RPMI7951 (cell line): Measurements from ENCODE around the gene LOC101059915.
A peak's percentile ranks its signal among the peaks of the same experiment; 100 is the strongest.

Source experiments
- DNase-seq: peaks from one replicate; pipeline ENCODE4 v3.0.0-alpha.2; 2012; ENCODE audit warnings: low read depth

Gene LOC101059915

DNA sequence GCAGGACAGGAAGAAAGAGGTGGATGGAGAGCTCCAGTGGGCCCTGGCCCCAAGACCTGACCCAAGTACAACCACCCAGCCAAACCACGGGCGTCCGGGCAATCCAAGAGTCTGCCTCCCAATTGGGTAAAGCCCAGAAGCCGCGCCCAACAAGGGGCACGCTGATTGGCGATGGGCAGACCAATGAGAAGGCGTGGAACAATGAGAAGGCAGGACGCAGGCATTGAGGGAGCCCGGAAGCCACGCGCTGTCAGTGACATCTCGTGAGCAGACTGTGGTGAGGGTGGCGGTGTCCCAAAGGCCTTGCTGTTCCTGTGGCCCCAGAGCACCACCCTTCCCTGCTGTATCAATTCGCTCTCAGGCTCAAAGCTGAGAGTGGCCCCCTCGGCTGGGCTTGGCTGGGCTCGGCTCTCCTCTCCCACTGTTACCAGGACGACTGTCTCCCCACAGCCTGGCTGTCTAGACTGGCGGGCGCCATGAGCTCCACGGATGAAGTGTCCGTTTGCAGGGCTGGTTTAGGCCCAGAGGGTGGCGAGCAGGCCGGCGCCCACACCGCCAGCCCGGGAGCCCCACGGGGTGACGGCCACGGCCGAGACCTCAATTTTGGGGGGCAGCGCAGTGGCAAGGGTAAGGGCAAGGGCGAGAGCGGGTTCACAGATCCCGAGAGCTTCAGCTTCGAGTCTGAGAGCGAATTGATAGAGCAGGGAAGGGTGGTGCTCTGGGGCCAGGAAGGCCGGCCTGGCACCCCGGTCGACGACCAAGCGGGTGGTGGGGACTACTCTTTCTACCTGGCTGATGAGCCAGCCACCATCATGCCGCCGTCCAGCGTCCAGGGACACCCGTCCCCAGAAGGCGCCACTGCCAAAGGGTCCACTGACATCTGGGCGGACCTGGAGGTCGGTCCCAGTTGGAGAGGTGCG is at the start of gene LOC101059915:
Gene LOC101059915 (plus strand): TSS at position 219 of the 920 bp plus-strand sequence.
- no peak for DNase-seq

GRCh38 chrX:71617742-71618141 is 49.6 kb upstream of the LOC101059915 start:
- no peak for DNase-seq

GRCh38 chrX:71618303-71618721 is 49.0 kb upstream of the LOC101059915 start, which contains the start of gene CXCR3:
CXCR3 (minus strand) TSS chrX:71618511; CDS start chrX:71618449, 62 bp downstream.
- peak; percentile 71 for DNase-seq

- no peak for DNase-seq
These were observed 48.6 kb upstream of the LOC101059915 start for GRCh38 chrX:71618787-71619186.

- no peak for DNase-seq
These were observed 48.2 kb upstream of the LOC101059915 start for GRCh38 chrX:71619193-71619592.

GRCh38 chrX:71619986-71620385 is 47.4 kb upstream of the LOC101059915 start:
- DNase-seq, result no peak

- no peak for DNase-seq
These were observed 45.7 kb upstream of the LOC101059915 start for GRCh38 chrX:71621603-71622002.

- no peak for DNase-seq
These were observed 45.2 kb upstream of the LOC101059915 start for GRCh38 chrX:71622032-71622575.

DNA sequence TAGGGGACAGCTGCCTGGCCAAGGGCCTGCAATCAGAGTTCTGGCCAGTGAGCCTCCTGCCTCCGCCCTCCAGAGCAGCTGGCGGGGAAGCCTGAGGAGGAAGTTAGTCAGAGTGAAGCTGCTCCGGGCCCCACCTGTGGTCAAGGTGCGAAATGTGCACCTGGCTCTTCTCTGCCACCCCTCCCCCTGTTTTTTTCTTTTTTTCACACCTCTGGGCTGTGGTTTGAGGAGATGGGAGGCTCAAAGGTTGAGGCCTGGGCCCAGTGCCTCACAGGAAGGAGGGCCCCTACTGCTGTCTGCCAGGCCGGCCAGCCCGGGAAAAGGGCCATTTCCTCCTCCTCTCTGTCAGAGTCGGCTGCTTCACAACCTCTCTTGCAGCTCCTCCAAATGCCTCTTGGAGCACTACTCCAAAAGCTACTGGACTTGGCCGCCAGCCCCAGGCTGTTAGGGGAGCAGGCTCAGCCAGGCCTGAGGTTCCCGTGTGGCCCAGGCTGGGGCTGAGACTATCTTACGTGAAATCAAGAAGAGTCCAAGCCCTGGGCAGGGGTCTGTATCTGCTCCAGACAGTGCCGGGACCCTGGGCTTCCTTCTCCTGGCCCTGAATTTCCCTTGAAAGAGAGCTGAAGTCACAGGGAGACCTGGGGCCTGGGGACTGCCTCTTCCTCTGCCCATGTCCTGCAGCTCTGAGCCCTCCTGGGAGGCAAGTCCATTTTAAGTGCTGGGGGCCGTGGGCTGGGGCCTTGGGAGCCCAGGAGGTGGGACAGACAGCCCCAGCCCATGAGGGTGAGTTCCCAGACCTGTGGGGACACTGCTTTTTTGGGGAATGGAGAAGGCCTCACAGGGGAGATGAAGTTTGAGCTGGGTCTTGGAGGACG is 44.5 kb upstream of the LOC101059915 start:
- peak; percentile 19 for DNase-seq

DNA sequence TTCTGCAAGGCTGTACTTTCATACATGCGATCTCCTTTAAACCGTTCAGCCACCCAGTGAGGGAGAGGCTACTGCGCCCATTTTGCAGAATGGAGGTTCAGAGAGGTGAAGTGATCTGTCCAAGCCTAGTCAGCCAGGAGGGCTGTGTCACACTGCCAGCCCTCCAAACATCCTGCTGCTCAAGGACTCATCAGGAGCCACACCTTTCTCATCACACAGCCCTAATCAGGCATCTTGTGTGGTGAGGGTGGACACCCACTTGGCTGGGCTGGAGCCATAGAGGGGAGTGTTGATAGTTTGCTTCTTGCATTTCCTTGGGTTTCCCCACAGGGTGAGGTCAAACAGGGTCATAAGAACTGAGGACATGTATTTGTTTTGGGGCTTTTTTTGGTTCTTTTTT is 43.6 kb upstream of the LOC101059915 start:
- DNase-seq, result no peak

DNA sequence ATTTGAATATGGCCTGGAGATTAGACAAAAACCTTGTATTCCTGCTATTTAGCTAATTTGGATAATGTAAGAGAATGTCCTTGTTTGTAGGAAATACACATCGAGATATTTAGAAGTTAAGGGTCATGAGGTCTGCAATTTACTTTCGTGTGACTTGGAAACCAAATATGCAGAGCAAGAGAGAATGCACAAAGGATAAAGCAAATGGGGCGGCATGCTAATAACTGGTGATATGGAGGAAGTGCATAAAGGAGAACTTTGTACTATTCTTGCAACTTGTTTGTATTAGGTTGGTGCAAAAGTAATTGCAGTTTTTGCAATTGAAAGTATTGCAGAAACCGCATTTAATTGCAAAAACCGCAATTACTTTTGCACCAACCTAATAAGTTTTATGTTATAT is 41.9 kb upstream of the LOC101059915 start:
- no peak for DNase-seq

GRCh38 chrX:71626576-71626975 is 40.8 kb upstream of the LOC101059915 start:
- no peak for DNase-seq

DNA sequence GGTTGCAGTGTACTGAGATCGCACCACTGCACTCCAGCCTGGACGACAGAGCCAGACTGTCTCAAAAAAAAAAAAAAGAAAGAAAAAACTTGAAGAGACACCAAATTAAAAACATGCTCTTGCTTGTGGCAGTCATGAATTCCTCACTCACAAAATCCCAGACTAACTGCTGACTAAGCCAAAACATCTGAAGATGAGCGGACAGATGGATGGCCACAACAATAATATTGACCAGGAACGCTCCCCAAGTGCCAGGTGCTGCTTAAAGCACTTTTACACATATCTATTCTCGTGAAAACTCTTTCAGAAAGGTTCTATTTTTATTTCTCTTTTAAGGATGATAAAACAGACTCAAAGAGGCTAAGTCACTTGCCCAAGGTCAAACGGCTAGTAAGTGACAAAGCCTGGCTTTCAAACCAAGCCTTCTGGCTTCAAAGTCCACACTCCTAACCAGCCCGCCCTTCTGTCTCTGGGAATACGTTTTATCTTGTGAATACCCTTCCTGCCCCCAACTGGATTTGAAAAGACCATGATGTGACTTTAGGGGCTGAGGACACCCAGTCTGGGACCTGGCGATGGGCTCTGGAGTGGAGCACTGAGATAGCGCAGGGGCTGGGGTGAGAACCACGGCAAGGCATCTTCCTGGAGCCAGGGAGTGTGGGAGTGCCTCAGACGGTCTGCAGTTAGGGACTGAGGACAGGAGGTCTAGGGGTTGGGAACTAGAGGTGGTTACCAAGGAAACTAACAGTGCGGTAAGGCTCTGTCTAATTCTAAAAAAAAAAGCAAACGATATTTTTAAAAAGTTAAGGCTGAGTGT is 39.5 kb upstream of the LOC101059915 start:
- no peak for DNase-seq

GRCh38 chrX:71629467-71629866 is 37.9 kb upstream of the LOC101059915 start:
- DNase-seq, result no peak

GRCh38 chrX:71632923-71633657 is 34.3 kb upstream of the LOC101059915 start:
- no peak for DNase-seq

DNA sequence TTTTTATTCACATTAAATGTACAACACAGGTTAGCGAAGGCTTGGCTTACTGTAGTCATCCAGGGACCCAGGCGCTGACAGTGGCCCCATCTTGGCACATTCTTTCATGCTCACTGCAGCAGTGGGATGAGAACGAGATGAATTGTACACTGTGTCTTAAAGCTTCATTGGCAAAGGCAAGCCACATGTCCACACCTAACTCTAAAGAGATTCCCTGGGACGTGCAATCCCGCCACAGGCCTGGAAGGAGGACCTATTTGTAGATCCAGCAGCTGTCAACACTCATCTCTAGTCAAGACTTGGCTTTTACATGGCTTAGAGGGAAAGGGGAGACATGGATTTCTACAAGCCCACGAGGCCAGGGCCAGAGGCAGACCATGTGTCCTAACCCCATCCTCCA is 33.0 kb upstream of the LOC101059915 start:
- DNase-seq, result no peak

GRCh38 chrX:71636438-71637252 is 30.7 kb upstream of the LOC101059915 start:
- no peak for DNase-seq

- peak; percentile 34 for DNase-seq
These were observed 30.1 kb upstream of the LOC101059915 start for GRCh38 chrX:71637253-71637618.

GRCh38 chrX:71637848-71638247 is 29.5 kb upstream of the LOC101059915 start:
- peak; percentile 42 for DNase-seq

DNA sequence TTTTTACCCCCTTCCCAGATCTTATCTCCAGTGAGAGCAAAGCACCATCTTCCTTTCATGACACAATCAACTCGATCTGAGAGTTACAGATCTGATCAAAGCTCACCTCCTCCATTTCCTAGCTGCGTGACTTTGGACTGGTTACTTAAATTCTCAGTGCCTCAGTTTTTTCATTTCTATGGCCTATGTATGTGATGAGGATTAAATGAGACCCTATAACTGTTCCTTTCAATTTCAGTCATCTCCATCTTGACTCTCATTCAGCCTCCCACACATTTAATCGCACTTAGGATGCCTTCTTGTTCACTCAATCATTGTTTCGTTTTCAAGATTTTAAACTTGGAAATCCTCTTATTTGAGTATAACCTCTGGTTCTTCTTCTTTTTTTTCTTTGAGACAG is 28.9 kb upstream of the LOC101059915 start:
- no peak for DNase-seq
